HG02943 (cell line): Measurements from ENCODE around the gene TSKS.

Experiments used
- ATAC-seq: cut with Tn5 transposase; IDR thresholded peaks from one replicate; pipeline ENCODE4 v1.9.1; 2021; ENCODE audit warnings: mild to moderate bottlenecking, low read depth, moderate library complexity; ENCODE audit not compliant: unreplicated experiment

Gene TSKS

DNA sequence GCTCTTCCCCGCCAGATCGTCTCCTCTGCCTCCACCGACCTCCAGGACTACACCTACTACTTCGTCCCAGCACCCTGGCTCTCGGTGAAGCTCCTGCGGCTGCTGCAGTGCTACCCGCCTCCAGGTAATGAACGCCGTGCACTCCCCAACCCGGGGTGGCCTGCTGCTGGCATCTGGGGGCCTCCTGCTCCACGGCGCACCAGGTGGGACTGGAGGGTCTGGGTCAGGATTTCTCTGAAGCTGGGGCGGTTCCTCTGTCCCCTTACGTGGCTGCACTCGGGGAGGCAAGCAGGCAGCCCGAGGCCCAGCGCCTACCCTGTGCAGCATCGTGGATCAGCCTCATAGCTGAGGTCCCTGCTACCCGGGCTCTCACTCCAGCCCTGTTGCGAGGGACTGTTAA, 32.5 kb upstream of the TSKS start:
- no peak for ATAC-seq

DNA sequence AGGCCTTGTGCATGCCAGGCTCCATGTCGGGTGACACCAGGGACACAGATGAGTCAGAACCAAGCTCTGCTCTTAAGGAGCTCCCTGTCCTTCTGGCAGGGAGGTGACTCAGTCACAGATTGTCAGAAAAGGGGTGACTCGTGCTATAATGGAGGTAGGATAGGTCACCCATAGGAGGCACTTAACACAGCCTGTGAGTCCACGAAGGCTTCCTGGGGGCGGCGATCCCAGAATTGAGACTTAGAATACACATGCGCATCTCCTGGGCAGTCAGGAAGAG, 30.4 kb upstream of the TSKS start:
- no peak for ATAC-seq

DNA sequence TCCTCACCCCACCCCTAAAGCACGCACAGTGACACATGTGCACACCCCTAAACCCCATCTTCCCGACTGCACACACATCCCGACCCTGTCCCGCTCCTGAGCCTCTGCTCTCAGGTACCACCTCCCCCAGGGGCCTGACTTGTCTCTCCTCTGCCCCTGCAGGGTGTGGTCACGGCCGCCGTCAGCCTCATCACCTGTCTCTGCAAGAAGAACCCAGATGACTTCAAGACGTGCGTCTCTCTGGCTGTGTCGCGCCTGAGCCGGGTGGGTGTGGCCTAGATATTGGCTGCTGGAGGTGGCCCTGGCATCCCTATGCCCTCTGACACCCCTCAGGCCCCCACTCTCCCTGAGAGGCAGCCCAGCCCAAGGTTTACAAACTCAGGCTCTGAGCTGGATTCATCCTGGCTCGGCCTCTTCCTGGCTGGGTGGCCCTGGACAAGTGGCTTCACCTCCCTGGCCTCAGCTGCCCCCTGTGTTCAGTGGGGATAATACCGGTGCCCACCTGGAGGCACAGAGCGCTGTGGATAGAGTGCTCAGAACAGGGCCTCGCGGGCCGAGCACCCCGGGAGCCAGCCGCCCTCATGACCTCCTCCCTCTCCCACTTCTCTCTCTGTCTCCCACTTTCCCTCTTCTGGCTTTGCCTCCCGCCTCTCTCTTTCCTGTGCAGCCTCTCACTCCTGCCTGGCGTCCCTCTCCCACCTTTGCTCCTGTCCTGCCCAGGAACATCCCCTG, 29.9 kb upstream of the TSKS start:
- no peak for ATAC-seq

DNA sequence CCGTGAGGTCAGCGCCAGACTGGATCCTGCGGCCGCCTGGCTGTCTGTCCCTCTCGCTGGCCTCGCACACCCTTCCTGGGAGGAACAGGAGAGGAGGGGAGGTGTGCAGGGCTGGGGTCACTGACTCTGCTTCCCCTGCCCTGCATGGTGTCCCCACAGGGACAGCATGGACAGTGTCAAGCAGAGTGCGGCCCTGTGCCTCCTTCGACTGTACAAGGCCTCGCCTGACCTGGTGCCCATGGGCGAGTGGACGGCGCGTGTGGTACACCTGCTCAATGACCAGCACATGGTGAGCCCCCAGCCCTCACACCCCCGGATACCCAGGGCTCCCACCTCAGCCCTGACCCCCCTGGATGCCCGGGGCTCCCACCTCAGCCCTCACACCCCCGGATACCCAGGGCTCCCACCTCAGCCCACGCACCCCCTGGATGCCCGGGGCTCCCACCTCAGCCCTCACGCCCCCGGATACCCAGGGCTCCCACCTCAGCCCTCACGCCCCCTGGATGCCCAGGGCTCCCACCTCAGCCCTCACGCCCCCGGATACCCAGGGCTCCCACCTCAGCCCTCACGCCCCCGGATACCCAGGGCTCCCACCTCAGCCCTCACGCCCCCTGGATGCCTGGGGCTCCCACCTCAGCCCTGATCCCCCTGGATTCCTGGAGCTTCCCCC, 28.8 kb upstream of the TSKS start:
- ATAC-seq, result no peak

DNA sequence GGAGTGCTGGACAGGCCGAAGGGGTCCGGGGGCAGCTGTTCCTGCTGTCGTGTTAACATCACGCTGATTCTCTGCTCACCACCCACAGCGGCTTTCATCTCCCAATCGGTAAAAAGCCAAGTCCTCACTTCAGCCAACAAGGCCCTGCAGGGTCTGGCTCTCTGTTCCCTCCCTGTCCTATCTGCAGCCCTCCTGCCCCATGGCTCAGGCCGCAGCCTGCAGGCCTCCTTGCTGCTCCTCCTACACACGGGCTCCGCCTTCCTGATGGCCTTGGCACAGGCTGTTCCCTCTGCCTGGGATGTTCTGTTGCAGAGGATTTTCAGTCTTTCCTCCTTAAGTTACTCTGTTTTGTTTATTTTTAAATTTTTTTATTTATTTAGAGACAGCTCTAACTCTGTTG, 27.8 kb upstream of the TSKS start:
- no peak for ATAC-seq

DNA sequence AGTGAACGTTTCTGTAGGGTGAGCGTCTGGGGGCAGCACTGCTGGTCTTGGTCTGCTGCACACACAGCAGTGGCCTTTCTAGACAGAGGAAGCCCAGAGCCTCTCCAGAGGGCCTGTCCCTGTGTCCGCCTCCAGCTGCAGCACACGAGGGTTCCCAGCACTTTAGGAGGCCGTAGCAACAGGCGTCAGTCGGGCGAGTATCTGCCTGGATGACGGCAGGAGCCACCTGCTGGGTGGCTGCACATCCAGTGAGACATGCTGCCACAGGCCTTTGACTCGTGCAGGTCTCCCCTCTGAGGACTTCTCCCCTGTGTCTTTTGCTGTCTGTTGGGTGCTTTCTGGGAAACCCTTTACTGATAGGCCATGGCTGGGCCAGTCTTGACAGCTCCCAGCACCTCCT, 25.8 kb upstream of the TSKS start:
- ATAC-seq, result no peak

DNA sequence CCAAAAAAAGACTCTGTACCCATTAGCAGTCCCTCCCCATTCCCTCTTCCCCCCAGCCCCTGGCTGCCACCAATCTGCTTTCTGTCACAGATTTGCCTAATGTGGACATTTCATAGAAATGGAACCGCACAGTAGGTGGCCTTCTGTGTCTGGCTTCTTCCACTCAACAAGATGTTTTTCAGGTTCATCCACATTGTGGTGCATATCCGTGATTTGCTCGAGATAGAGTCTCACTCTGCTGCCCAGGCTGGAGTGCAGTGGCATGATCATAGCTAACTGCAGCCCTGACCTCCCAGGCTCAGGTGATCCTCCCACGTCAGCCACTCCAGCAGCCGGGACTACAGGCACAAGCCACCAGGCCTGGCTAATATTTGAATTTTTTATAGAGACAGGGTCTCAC, 24.6 kb upstream of the TSKS start:
- ATAC-seq, result no peak

DNA sequence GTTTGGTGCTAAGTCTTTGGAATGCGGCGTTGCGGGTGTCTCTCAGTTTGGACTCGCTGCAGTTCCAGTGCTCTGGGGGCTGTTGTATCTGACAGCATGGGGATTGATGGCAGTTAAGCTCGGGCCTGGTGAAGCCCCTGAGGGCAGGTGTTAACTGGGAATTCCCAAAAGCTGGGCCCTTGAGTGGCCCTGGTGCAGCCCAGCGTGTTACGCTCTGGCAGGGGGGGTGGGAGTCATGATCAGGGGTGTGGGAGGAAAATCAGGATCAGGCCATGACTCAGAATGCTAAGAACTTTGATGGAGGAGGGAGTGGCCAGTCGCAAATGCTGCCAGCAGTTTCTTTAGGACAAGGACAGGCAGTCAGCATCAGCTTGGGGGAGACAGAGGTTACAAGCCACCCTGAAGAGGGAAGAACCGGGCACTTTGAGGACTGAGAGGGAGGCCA, 23.3 kb upstream of the TSKS start:
- ATAC-seq, result no peak

DNA sequence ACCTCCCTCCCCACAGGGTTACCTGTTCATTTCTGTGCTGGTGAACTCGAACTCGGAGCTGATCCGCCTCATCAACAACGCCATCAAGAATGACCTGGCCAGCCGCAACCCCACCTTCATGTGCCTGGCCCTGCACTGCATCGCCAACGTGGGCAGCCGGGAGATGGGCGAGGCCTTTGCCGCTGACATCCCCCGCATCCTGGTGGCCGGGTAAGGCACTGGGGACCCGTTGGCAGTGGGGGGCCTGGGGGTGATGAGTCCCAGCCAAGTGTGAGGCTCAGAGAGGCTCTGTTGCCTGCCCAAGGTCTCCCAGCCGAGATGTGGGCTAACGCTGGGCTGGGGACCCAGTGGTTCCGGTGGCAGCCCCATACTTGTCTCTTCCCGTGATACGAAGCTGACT, 19.4 kb upstream of the TSKS start:
- no peak for ATAC-seq

DNA sequence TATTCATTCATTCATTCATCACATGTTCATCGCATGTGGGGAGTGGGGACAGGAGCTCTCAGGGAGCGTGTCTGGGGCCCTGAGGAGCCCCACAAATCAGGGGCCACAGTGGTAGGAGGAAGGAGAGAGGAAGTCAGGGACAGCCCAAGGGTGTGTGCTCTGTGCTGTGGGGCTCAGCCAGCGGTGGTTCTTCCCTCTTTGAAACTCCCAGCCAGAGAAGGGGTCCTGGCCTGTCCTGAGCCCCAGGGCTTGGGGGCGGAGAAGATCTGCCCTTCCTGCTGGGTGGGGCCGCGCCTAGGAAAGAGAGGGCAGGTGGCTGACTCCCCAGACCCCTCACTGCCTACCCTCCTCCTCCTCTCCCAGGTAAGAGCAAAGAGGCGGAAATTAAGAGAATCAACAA, 18.3 kb upstream of the TSKS start:
- ATAC-seq, result no peak

DNA sequence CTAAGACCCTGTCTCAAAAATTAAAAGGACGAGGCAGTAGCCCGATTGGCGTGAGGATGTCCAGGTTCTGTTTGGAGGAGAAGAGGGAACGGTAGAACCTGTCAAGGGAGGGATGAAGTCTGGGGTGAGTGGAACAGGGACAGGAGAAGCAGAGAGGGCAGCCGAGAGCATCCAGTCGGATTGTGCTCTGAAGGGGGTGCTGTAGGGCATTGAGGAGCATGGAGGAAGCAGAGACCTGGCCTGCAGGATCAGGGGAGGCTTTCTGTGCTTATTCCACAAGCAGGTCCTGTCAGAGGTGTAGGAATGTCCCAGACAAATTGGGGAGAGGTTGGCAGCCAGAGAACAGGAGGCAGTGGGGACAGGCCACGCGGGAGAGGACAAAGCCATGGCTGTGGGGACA, 17.8 kb upstream of the TSKS start:
- no peak for ATAC-seq

DNA sequence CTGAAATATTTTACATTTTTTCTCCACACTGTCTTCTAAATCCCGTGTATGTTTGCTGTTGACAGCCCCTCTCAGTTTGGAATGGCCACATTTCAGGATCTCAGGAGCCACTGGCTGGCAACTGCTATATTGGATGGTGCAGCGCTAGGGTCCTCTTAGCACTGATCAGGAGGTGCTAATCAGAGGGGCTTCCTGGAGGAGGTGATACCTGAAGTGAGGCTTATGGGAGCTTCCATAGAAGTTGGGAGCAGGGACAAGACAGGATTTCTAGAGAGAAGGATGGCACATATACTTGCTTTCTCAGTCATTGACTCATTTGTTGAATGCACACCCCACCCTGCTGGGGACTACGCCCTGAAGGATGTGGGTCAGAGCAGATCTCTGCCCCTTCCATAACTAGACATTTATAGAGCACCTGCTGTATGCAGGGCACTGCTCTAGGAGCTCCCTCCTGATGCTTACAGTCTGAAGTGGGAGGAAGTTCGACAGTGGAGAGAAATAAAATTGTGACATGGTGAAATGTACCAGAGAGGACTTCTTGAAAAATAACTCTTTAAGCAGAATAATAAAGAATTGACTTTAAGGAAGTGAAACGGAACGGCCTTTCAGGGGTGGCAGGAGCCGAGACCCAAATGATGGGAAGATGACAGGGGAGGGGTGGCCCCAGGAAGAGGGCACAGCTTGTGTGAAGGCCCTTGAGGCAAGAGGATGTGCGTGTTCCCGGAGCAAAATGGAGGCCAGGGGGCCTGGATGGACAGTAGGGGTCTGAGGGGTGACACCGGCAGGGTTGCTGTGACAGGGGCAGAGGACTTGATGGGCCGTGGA, 16.8 kb upstream of the TSKS start:
- no peak for ATAC-seq

DNA sequence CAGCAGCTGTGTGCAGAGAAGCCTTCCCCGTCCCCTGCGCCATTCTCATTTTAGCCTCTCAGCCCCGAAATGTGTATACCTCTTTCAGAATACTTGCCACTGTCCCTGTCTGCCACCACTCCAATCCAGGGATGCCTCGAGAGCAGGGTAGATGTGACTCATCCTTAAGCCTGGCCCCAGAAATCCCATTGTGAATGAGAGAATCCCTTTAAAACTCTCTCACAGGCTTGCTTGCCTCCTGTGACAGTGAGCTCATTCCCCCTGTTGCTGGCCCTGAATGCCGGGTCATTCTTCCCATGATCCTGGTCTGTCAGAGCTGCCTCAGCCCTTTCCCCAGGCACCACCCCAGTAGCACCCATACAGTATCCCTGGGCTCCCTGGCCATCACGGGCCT, 13.3 kb upstream of the TSKS start:
- no peak for ATAC-seq

DNA sequence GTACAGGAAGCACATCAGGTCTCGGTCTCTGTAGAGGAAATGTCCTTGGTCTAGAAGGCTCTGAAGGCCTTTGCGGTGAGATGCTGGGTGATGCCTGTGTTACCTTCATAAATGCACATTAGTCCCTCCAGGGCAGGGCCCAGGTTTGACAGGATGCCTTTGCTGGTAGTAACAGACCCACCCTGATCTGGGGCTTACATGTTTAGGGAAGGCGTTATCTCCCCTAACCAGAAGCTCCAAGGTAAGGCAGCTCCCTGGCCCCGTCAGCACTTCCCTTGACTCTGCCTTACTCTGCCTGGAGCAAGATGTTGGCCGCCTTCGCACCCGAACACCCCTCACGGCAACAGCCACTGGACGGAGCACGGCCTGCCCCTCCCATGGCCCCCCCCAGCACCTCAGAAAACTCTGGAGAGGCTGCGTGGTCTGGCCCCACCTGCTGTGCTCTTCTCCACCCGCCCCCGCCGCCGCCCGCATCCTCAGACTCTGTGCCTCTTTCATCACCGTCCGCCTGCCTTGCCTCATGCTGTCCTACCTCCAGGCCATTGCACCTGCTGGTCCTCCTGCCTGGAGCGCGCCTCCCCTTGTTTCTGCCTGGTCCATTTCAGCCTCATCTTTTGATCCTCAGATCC, 12.8 kb upstream of the TSKS start:
- no peak for ATAC-seq

DNA sequence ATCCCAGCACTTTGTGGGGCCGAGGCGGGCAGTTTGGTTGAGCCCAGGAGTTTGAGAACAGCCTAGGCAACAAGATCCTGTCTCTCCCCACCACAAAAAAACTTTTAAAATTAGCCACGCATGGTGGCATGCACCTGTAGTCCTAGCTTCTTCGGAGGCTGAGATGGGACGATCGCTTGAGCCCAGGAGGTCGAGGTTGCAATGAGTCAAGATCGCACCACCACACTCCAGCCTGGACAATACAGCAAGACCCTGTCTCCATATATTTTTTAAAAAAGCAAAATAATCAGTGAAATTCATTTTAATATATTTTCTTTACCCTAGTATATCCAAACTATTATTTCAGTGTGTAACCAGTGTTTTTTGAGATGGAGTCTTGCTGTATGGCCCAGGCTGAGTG, 11.9 kb upstream of the TSKS start:
- no peak for ATAC-seq

DNA sequence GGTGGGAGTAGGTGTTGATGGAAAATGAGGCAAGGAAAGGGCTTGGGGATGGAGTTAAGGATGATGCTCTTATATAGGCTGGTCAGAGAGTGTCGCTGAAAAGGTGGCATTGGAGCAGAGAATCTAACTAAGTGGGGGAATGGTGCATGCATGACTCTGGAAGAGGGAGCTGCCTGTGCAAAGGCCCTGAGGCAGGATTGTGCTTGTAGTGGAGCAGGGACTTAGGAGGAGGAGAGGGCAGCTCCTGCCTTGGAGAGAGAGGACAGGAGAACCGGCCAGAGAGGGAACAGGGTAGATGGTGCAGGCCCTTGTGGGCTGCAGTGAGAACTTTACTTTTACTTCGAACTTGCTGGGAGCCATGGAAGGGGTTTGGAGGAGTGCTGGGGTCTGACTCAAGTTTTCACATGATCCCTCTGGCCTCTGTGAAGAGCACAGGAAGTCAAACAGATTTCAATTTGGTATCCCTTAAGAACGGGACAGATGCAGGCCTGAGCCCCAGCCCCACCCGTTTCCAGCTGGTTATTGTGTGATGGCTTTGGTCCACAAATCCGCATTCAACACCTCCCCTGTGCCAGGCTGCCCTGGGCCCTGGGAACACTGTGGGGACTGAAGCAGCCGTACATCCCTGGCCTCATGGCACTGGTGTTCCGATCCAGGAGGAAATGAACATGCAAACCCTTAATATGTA, 10.7 kb upstream of the TSKS start:
- ATAC-seq, result no peak

DNA sequence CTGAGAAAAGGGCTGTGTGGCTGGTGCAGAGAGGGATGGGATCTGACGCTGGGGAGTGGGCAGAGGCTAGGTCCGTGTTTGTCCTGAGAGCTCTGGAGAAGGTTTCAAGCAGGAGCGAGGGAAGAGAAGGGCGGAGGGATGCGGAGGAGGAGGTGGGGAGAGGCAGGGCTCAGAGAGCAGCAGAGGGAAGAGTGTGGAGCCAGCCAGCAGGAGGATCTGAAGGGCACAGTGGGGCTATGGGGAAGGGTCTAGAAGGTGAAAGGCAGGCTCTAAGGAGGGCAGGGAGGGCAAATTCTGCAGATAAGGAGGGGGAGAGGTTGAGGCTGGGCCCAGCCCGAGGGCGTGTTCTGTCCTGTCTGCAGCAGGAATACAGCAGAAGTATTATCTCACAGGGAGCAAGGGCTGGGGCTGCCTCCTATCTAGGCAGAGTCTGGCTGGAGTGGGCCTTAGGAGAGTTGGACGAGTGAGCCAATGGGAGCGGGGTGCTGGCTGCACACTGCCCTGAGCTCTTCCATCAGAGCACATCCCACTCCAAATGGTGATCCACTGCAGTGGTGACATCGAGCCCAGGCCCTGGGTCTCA, 9.8 kb upstream of the TSKS start:
- no peak for ATAC-seq

DNA sequence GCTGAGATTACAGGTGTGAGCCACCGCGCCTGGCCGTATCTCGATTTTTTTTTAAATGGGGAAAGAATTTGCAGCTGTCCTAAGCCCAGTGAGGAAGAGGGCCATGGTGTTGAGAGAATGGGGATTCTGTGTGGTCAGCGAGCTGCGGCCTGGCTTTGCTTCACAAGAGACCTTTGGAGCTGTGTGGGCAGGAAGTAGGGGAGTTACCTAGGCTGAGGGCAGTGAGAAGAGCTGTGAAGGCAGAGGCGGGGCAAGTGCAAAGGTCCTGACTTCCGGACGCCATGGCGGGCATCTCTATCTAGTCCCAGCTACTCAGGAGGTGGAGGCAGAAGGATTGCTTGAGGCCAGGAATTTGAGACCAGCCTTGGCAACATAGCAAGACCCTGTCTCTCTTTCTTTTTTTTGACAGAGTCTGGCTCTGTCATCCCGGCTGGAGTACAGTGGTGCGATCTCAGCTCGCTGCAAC, 8.6 kb upstream of the TSKS start:
- ATAC-seq, result no peak

DNA sequence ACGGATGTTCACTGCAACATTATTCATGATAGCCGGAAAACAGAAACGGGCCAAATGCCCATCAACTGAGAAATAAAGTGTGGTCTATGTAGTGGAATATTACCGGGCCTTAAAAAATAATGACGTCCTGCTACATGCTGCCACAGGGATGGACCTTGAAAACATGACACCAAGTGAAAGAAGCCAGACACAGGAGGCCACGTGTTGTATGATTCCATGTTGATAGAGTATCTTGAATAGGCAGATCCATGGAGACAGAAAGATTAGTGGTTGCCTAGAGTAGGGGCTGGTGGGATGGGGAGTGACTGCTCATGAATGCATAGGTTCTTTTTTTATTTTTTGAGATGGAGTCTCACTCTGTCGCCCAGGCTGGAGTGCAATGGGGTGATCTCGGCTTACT, 7.4 kb upstream of the TSKS start:
- no peak for ATAC-seq

DNA sequence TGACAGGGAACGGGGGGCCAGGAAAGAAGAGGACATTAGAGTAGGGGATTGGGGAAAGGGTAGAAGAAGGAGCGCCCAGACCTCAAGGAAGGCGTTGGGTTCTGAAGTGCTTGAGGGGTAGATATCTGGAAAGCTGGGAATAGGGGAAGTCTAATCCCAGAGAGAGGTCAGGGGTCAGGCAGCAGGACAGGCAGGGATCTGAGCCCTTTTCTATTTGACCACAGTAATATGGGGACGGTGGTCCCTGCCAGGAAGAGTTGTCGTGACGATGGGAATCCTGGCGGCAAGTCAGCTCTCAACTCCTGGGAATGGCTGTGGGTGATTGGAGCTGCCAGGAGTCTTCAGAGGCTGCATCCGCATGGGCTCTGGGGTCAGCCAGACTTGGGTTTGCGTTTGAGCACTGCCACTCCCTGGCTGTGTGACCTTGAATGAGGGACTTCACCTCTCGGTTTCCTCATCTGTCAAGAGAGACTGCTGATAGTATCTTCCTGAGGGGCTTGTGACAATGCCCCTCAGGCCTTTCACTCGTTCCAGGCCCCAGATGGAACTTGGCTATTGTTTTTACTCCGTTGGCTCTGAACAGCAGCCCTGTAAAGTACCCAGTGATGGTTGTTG, 5.0 kb upstream of the TSKS start:
- no peak for ATAC-seq
